ENCODE data around the gene ATP8A1. TPM values are rescaled to one million over a fixed set of nuclear protein-coding genes. Genes with fewer than 3 reads are reported as not detected.

ATP8A1 gene
- total and polyA plus RNA-seq, 2 of the 4 experiments (the other 2 are of a cell fraction): 0.12 to 0.36 TPM

GRCh38 chr4:42513748-42514492, 143.0 kb downstream of the ATP8A1 start:
- no TSS peak for BruUV-seq (replicated peaks)
- no peak overlapping the region for H2BK20ac ChIP-seq (ENCODE audit: low read depth, low read length)
- no peak overlapping the region for H2BK5ac ChIP-seq (ENCODE audit: low read depth, low read length, poor library complexity, severe bottlenecking)
- H3K4me1 ChIP-seq (ENCODE audit: control insufficient read depth, insufficient read depth, low read length): no peaks in the 10 kb centered on the region
- H2AFZ ChIP-seq (replicated peaks; ENCODE audit: low read length, poor library complexity): no peak overlapping the region
- no peak overlapping the region for H4K8ac ChIP-seq (ENCODE audit: low read depth in 2 of 2, low read length in 2 of 2)
- H3K4me2 ChIP-seq (ENCODE audit: low read depth, low read length): no peak overlapping the region
- no peaks in the 10 kb centered on the region for H4K20me1 ChIP-seq (ENCODE audit: insufficient read depth, low read length)
- H3K79me1 ChIP-seq (ENCODE audit: low read depth in 1 of 2, low read length in 2 of 2): no peaks in the 10 kb centered on the region
- H2BK15ac ChIP-seq (ENCODE audit: low read depth, low read length): no peak overlapping the region
- H4K5ac ChIP-seq (ENCODE audit: low read depth, low read length): no peak overlapping the region
- in situ Hi-C loops (cut with MboI; ENCODE audit: low sequenced_read_pairs): no loop called here
- H3K27me3 ChIP-seq (ENCODE audit: control insufficient read depth, insufficient read depth, low read length): no peaks in the 10 kb centered on the region
- no peak overlapping the region for H2BK120ac ChIP-seq (ENCODE audit: low read depth, low read length)
- no peak overlapping the region for H4K91ac ChIP-seq (ENCODE audit: insufficient read depth, low read depth, low read length)
- intact Hi-C loops (cut with micrococcal nuclease): no loop called here
- ChIA-PET POLR2A (ENCODE audit: unreplicated experiment) (no interaction called here), CTCF (interaction anchor here (0.6 to 1.4 kb wide), 2 partner anchors 142 to 192 kb away, joined by 3 to 4 read pairs; no protein-coding TSS in a partner anchor)
- H3K14ac ChIP-seq (replicated peaks; ENCODE audit: low read depth, low read length): no peak overlapping the region
- no peak overlapping the region for H3K4ac ChIP-seq (ENCODE audit: low read depth, low read length)
- no peak overlapping the region for H2AK5ac ChIP-seq (ENCODE audit: low read depth, low read length)
- no peak overlapping the region for H3K23ac ChIP-seq (ENCODE audit: low read depth, low read length)
- TF ChIP-seq CHD1 (IDR thresholded peaks at IDR 0.05; ENCODE audit: low read depth, low read length): no peak
- TF ChIP-seq FOS (IDR thresholded peaks at IDR 0.05; ENCODE audit: low read depth, low read length): no peak
- no peak for TF ChIP-seq CTCF (conservative IDR thresholded peaks at IDR 0.05; ENCODE audit: low read depth, low read length)
- no peak for TF ChIP-seq ELK1 (IDR thresholded peaks at IDR 0.05; ENCODE audit: borderline replicate concordance, low read depth, low read length)
- no peak for TF ChIP-seq USF2 (IDR thresholded peaks at IDR 0.05; ENCODE audit: low read depth, low read length)
- no peak for TF ChIP-seq NFE2L2 (IDR thresholded peaks at IDR 0.05; ENCODE audit: low read depth, low read length)
- no peak for TF ChIP-seq BHLHE40 (IDR thresholded peaks at IDR 0.05; ENCODE audit: low read depth, low read length)
- TF ChIP-seq RCOR1 (IDR thresholded peaks at IDR 0.05; ENCODE audit: insufficient replicate concordance, low read length): no peak
- TF ChIP-seq MXI1 (IDR thresholded peaks at IDR 0.05; ENCODE audit: borderline replicate concordance, low read depth, low read length): no peak
- no peak for TF ChIP-seq SMC3 (IDR thresholded peaks at IDR 0.05; ENCODE audit: low read depth, low read length)
- 33% methylated on average over 1 of the region's 5 CpGs; no CpG with 5 or more reads in 1 of the 2 experiments for WGBS, 2 experiments (ENCODE audit: extremely low coverage in 2 of 2, insufficient read length in 1 of 2)
- H2AK9ac ChIP-seq (replicated peaks; ENCODE audit: low read depth, low read length, poor library complexity): no peak overlapping the region
- no peak overlapping the region for H3K27ac ChIP-seq (ENCODE audit: insufficient read depth, low read length)
- ATAC-seq (ENCODE audit: low read depth) (no peak), DNase-seq (no peak)
- no peaks in the 10 kb centered on the region for H3K9me1 ChIP-seq (ENCODE audit: insufficient read depth, low read length)
- dilution Hi-C loops (cut with HindIII; ENCODE audit: low sequenced_read_pairs, unreplicated experiment): no loop called here
- H3K9me3 ChIP-seq (ENCODE audit: control insufficient read depth, insufficient read depth, low read length): no peaks in the 10 kb centered on the region
- no peaks in the 10 kb centered on the region for H3K36me3 ChIP-seq (ENCODE audit: control insufficient read depth, insufficient read depth, low read length)
- H3K56ac ChIP-seq (ENCODE audit: extremely low read depth, insufficient read depth, low read length): no peak overlapping the region
- H3K4me3 ChIP-seq (ENCODE audit: insufficient read depth, low read depth, low read length): no peak overlapping the region
- no peak overlapping the region for H3K9ac ChIP-seq (ENCODE audit: low read depth, low read length)
- no peak overlapping the region for H3K18ac ChIP-seq (ENCODE audit: low read depth, low read length)

All from IMR-90 (cell line).